GM12874 (cell line): Measurements from ENCODE around the gene FOXJ3.

Experiments
- TF ChIP-seq, protein P1 (sequence below): IDR thresholded peaks from 2 replicates; pipeline ENCODE4 v1.5.1; 2011; ENCODE audit warnings: low read depth, mild to moderate bottlenecking, control low read depth, low read length, moderate library complexity; ENCODE audit not compliant: insufficient read depth

FOXJ3 gene

DNA sequence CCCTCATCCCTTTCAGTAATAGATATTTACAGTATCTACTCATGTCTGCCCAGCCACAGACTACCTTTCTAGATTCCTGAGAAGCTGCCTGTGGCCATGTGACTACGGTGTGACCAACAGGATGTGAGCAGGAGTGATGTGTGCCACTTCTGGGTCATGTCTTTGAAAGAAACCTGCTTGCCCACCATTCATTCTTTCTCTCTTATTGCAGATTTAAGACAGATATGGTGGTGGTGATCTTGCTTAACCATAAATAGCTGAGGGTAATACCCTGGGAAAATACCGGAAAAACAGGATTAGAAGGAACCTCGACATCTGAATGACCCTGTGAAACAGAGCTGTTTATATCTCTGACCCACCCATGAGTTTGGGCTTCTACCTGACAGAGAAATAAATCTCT is 128.9 kb downstream of the FOXJ3 start:
- TF ChIP-seq, protein P1, sequence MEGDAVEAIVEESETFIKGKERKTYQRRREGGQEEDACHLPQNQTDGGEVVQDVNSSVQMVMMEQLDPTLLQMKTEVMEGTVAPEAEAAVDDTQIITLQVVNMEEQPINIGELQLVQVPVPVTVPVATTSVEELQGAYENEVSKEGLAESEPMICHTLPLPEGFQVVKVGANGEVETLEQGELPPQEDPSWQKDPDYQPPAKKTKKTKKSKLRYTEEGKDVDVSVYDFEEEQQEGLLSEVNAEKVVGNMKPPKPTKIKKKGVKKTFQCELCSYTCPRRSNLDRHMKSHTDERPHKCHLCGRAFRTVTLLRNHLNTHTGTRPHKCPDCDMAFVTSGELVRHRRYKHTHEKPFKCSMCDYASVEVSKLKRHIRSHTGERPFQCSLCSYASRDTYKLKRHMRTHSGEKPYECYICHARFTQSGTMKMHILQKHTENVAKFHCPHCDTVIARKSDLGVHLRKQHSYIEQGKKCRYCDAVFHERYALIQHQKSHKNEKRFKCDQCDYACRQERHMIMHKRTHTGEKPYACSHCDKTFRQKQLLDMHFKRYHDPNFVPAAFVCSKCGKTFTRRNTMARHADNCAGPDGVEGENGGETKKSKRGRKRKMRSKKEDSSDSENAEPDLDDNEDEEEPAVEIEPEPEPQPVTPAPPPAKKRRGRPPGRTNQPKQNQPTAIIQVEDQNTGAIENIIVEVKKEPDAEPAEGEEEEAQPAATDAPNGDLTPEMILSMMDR: no peak

DNA sequence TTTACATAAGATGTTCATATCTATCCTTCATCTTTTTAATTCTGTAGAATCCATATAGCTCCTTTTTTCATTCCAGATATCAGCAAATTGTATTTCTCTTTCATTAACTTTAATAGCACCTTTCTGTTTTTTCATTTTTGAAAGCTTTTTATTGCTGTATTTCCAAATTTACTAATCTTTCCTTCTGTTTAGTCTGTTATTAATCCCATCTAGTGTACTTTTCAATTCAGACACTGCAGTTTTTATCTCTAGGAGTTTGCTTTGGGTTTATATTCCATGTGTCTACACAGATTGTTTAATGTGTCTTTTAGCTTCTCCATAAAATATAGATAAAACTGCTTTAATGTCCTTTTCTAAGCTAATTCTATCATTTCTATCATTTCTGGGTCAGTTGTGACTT is 133.0 kb downstream of the FOXJ3 start:
- TF ChIP-seq, protein P1: no peak

DNA sequence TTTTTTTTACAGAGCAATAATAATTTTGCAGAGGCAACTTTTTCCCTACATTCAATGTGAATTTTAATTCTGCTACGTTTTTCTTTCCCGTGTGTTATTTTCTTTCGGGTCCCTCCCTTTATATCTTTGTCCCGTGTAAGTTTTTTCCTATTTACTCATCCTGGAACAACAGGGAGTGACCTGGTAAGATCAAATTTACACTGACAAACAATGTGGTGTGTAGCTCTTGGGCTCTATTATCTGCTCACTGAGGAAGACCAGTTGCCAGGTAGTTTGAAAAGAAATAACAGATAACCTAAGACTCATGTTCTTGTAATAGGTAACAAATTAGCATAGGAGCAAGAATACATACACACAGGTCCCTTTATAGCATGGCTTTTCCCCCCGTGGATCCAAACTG is 136.8 kb downstream of the FOXJ3 start:
- TF ChIP-seq, protein P1: no peak

DNA sequence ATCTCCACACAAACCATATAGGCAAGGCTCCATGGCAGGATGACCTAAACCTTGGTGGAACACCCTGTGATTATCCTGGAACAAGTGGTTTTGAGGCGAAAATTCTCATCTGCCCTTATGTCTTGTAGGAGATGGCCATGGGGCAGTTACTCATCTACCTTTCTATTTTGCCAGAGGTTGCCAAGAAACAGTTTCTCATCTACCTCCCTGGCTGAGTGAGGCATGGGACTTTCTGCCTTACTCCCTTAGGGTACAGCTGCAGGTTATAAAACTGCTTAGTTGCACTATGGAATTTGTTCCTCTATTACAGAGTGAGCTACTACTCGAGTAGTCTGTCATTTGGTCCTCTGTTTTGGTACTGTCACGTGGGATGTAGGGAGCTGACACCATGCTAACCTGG is 139.2 kb downstream of the FOXJ3 start:
- TF ChIP-seq, protein P1: no peak

DNA sequence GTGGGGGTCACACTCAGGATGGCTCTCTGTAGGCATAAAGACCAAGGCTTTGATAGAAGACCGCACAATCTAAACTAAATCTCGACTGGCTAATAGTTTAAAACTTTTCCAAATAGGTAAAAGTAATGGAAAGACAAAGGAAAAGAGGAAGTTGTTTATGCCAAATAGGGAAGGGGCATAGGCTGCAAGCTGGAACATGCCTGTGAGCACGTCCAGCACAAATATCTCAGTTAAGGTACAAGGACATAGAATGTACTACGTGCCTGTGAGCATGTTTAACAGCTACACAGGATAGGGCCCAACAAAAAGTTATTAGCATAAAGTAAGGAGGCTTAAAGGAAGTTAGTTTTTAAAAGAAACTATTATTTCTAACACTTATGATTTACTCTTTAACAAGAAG is 142.9 kb downstream of the FOXJ3 start:
- TF ChIP-seq, protein P1: no peak

DNA sequence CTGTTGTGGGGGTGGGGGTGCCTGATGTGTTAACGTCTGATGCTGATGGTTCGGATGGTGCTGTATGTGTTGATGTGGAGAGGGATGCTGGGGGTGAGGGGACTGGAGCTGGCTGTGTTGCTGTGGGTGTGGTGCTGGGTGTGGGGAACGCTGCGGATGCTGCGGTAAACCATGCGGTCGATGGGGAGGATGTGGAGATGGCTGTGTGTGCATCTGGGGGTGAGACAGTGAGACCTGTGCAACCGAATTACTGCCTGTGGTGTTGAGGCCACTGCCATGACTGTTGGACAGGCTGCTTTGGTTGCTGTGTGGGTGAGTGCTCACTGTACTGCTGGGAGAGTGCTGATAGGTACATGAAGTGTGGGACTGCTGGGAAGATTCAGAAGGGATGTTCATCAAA is 143.7 kb downstream of the FOXJ3 start:
- TF ChIP-seq, protein P1: no peak

DNA sequence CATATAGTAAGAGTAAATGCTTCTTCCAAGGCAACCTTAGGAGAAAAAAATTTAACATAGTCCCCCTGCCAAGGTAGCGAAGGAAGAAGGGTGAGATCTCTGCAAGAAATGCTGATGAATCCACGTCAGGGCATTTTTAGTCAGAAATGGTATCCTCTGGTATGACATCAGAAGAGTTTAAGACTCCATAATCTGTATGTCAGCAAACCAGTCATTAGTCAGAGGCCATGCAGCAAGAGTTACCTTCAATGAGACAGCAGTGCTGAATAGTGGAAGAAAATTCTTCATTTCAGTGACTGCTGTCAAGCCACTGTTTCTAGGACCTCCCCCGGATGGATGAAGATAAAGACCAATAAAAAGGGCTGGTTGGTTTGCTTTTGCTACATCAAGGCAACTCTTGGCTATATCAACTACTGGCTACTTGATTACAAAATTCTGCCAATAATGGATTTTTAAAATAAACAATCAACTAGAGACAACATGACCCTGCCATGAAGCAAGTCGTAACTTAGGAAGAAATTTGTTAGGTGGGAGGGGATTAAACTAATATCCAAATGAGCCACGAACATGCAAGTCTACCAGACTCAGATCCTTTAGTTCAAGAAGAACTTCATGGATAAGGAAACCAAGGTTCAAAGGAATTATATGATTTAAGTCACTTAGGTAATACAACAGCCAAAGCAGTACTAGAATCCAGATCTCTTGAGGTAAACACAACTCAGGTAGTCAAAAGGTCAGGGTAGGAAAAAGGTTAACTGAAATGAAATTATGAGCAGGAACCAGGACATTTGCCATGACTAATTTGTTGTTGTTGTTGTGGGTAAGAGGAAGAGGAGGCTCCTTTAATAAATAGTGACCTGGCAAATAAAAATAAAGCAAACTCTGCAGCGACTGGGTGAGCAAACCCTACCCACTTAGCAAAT is 144.8 kb downstream of the FOXJ3 start:
- TF ChIP-seq, protein P1: no peak
